ENCODE measurements around the gene HDAC4.

HDAC4 gene

GRCh38 chr2:239255218-239255617 is 145.6 kb downstream of the HDAC4 start:
- DNase-seq (ENCODE audit: low read depth in 2 of 2) = no peak

GRCh38 chr2:239253701-239254436 is 147.0 kb downstream of the HDAC4 start:
- no peak for DNase-seq (ENCODE audit: low read depth in 2 of 2)

GRCh38 chr2:239253264-239253663 is 147.6 kb downstream of the HDAC4 start:
- DNase-seq (ENCODE audit: low read depth in 2 of 2) = no peak

- peak in 1 of 2 experiments; percentile 25 for DNase-seq (ENCODE audit: low read depth in 2 of 2)
Observed at GRCh38 chr2:239252801-239253200, 148.0 kb downstream of the HDAC4 start.

- DNase-seq (ENCODE audit: low read depth in 2 of 2) = no peak
Observed at GRCh38 chr2:239252393-239252792, 148.4 kb downstream of the HDAC4 start.

- no peak for DNase-seq (ENCODE audit: low read depth in 2 of 2)
Observed at GRCh38 chr2:239251971-239252370, 148.8 kb downstream of the HDAC4 start.

GRCh38 chr2:239250216-239251081 is 150.4 kb downstream of the HDAC4 start:
- DNase-seq (ENCODE audit: low read depth in 2 of 2) = no peak

GRCh38 chr2:239249776-239250175 is 151.0 kb downstream of the HDAC4 start:
- peak; percentile 31 to 42 for DNase-seq (ENCODE audit: low read depth in 2 of 2)

- DNase-seq (ENCODE audit: low read depth in 2 of 2) = no peak
Observed at GRCh38 chr2:239249048-239249447, 151.8 kb downstream of the HDAC4 start.

GRCh38 chr2:239247401-239248245 is 153.2 kb downstream of the HDAC4 start:
- DNase-seq (ENCODE audit: low read depth in 2 of 2) = no peak

GRCh38 chr2:239246723-239247122 is 154.1 kb downstream of the HDAC4 start:
- DNase-seq (ENCODE audit: low read depth in 2 of 2) = no peak

- DNase-seq (ENCODE audit: low read depth in 2 of 2) = no peak
Observed at GRCh38 chr2:239245872-239246721, 154.7 kb downstream of the HDAC4 start.

- no peak for DNase-seq (ENCODE audit: low read depth in 2 of 2)
Observed at GRCh38 chr2:239245107-239245506, 155.7 kb downstream of the HDAC4 start.

- no peak for DNase-seq (ENCODE audit: low read depth in 2 of 2)
Observed at GRCh38 chr2:239244625-239245024, 156.2 kb downstream of the HDAC4 start.

GRCh38 chr2:239241431-239241960 is 159.3 kb downstream of the HDAC4 start:
- no peak for DNase-seq (ENCODE audit: low read depth in 2 of 2)

- DNase-seq (ENCODE audit: low read depth in 2 of 2) = no peak
Observed at GRCh38 chr2:239240414-239240881, 160.4 kb downstream of the HDAC4 start.

- no peak for DNase-seq (ENCODE audit: low read depth in 2 of 2)
Observed at GRCh38 chr2:239239607-239240413, 161.0 kb downstream of the HDAC4 start.

- no peak for DNase-seq (ENCODE audit: low read depth in 2 of 2)
Observed at GRCh38 chr2:239238839-239239606, 161.8 kb downstream of the HDAC4 start.

- no peak for DNase-seq (ENCODE audit: low read depth in 2 of 2)
Observed at GRCh38 chr2:239238381-239238780, 162.4 kb downstream of the HDAC4 start.

Measured in fibroblast of skin of left quadriceps (primary cell).